Upper lobe of right lung (tissue), 1 donor: ENCODE results near the gene CDC25C. TPM values are rescaled to one million over a fixed set of nuclear protein-coding genes. Genes with fewer than 3 reads are reported as not detected.

ENCODE experiments used
- ATAC-seq: fragments of 200-7000 bp; cut with Tn5 transposase; one replicate; pipeline ENCODE4 v1.9.1; 2020; ENCODE audit warnings: mild to moderate bottlenecking, moderate library complexity
- DNase-seq: peaks from one replicate; pipeline ENCODE4 v3.0.0-alpha.2; 2020
- H3K27ac ChIP-seq: fragments of 200-600 bp; one replicate; pipeline ENCODE4 v1.8.0; 2022
- H3K27me3 ChIP-seq: fragments of 200-600 bp; one replicate; pipeline ENCODE4 v1.8.0; 2022; ENCODE audit warnings: mild to moderate bottlenecking
- H3K36me3 ChIP-seq: fragments of 200-600 bp; one replicate; pipeline ENCODE4 v1.8.0; 2022
- H3K4me1 ChIP-seq: fragments of 200-600 bp; one replicate; pipeline ENCODE4 v1.8.0; 2022
- H3K4me3 ChIP-seq: fragments of 200-600 bp; one replicate; pipeline ENCODE4 v1.8.0; 2022; ENCODE audit warnings: mild to moderate bottlenecking
- H3K9me3 ChIP-seq: fragments of 200-600 bp; one replicate; pipeline ENCODE4 v1.8.0; 2022
- CTCF ChIP-seq: fragments of 200-600 bp; IDR thresholded peaks from one replicate; pipeline ENCODE4 v1.8.0; 2022; ENCODE audit warnings: antibody characterized with exemption
- intact Hi-C: fragments of 100-400 bp; cut with DNase I; formaldehyde crosslinking; loops from one replicate; pipeline ENCODE4 v1.11.0; 2022
- total RNA-seq: library from RNA; stranded (reverse); fragmentation: NEBNext Ultra II Directional; extraction: Animal tissue kit (Norgen Biotek cat#: 25700); gene quantifications from one replicate; pipeline ENCODE4 v1.2.1, GENCODE V29; 2021
- donor health status: DM: no; HTN: yes; CAD: no; lungs with severe emphysema.

The CDC25C gene
- total RNA-seq, 1 donor from 2014 or later, result 0.29 TPM

- ATAC-seq, result no peak
- no peak for DNase-seq
- no peaks in the 10 kb centered on the region for H3K27me3 ChIP-seq
- peaks cover 71% of the 10 kb centered on the region for H3K36me3 ChIP-seq
- H3K27ac ChIP-seq, result no peak overlapping the region
- H3K4me1 ChIP-seq, result no peaks in the 10 kb centered on the region
- H3K4me3 ChIP-seq, result no peak overlapping the region
- intact Hi-C loops, result no loop called here
- H3K9me3 ChIP-seq, result no peaks in the 10 kb centered on the region
- no peak for TF ChIP-seq CTCF
Observed at GRCh38 chr5:138346889-138347288, 15.3 kb upstream of the CDC25C start.

- H3K27me3 ChIP-seq, result no peaks in the 10 kb centered on the region
- peaks cover 80% of the 10 kb centered on the region for H3K36me3 ChIP-seq
- no peak for ATAC-seq
- DNase-seq, result no peak
- no peak overlapping the region for H3K4me3 ChIP-seq
- no peaks in the 10 kb centered on the region for H3K9me3 ChIP-seq
- H3K27ac ChIP-seq, result no peak overlapping the region
- TF ChIP-seq CTCF, result no peak
- peaks cover under 1% of the 10 kb centered on the region for H3K4me1 ChIP-seq
- intact Hi-C loops, result no loop called here
Observed at GRCh38 chr5:138344887-138345622, 13.5 kb upstream of the CDC25C start.

- ATAC-seq (no peak), DNase-seq (no peak)
- Histone ChIP-seq H3K27me3 (no peaks in the 10 kb centered on the region), H3K36me3 (peaks cover 40% of the 10 kb centered on the region), H3K27ac (no peak overlapping the region), H3K4me1 (peaks cover 13% of the 10 kb centered on the region), H3K4me3 (no peak overlapping the region), H3K9me3 (no peaks in the 10 kb centered on the region)
- intact Hi-C loops, result no loop called here
- no peak for TF ChIP-seq CTCF
Observed at GRCh38 chr5:138340008-138340407, 8.4 kb upstream of the CDC25C start.

GRCh38 chr5:138339464-138339863 is 7.9 kb upstream of the CDC25C start:
- ATAC-seq (no peak), DNase-seq (no peak)
- Histone ChIP-seq H3K4me1 (peaks cover 13% of the 10 kb centered on the region), H3K4me3 (peak overlapping the region; percentile 71), H3K27me3 (no peaks in the 10 kb centered on the region), H3K9me3 (no peaks in the 10 kb centered on the region), H3K27ac (peak overlapping the region; percentile 99), H3K36me3 (peaks cover 34% of the 10 kb centered on the region)
- intact Hi-C loops, result no loop called here
- TF ChIP-seq CTCF, result no peak

GRCh38 chr5:138339091-138339456 is 7.5 kb upstream of the CDC25C start:
- H3K27me3 ChIP-seq, result no peaks in the 10 kb centered on the region
- no peaks in the 10 kb centered on the region for H3K9me3 ChIP-seq
- TF ChIP-seq CTCF, result no peak
- peak overlapping the region; percentile 99 for H3K27ac ChIP-seq
- ATAC-seq (no peak), DNase-seq (no peak)
- peaks cover 13% of the 10 kb centered on the region for H3K4me1 ChIP-seq
- peak overlapping the region; percentile 71 for H3K4me3 ChIP-seq
- peaks cover 31% of the 10 kb centered on the region for H3K36me3 ChIP-seq
- intact Hi-C loops, result no loop called here
